HG03060 (cell line): ENCODE measurements around the gene SLC27A1.
"Not testable (repeated sequence)": the region's sequence is repeated elsewhere in the genome, so short reads cannot be mapped to it uniquely, and the experiment has no call there.

Experiments
- ATAC-seq: cut with Tn5 transposase; IDR thresholded peaks from one replicate; pipeline ENCODE4 v1.9.1; 2021; ENCODE audit warnings: low read depth, moderate number of reproducible peaks; ENCODE audit not compliant: unreplicated experiment

The SLC27A1 gene

DNA sequence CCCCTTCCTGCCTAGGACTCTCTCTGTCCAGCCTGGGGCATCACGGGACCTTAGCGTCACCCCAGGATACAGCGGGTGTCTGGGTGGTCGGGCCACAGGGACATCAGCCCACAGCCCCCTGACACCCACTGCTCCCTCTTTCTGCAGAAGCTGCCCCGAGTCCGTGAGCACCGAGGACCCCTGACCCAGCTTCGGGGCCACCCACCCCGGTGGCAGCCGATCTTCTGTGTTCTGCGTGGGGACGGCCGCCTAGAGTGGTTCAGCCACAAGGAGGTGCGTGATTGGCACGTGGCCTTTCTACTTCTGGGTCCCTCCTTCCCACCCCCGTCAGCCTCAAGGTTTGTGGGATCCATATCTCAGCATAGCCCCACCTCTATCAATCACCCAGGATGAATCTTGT lies 61.8 kb downstream of the SLC27A1 start:
- ATAC-seq = no peak

DNA sequence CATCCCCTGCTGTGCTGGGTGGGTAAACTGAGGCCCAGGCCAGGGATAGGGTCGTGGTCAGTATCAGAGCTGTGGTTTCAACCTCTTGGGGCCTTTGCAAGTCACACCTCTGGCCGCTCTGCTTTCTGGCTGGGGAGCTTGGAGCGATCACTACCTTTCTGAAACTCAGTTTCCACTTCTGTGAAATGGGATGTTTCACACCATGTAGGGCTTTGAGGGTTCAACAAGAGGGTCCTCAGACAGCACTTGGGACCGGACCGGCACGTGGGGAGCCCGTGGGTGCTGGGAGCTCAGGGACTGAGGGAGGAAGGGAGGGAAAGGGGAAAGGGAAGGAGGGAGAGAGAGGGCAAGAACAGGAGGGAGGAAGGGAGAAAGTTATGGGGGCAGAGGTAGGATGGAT lies 62.2 kb downstream of the SLC27A1 start:
- no peak for ATAC-seq

GRCh38 chr19:17534767-17535166 lies 64.4 kb downstream of the SLC27A1 start:
- ATAC-seq = no peak

GRCh38 chr19:17536955-17537354 lies 66.6 kb downstream of the SLC27A1 start:
- ATAC-seq = no peak

GRCh38 chr19:17538684-17539237 lies 68.4 kb downstream of the SLC27A1 start:
- ATAC-seq = no peak

DNA sequence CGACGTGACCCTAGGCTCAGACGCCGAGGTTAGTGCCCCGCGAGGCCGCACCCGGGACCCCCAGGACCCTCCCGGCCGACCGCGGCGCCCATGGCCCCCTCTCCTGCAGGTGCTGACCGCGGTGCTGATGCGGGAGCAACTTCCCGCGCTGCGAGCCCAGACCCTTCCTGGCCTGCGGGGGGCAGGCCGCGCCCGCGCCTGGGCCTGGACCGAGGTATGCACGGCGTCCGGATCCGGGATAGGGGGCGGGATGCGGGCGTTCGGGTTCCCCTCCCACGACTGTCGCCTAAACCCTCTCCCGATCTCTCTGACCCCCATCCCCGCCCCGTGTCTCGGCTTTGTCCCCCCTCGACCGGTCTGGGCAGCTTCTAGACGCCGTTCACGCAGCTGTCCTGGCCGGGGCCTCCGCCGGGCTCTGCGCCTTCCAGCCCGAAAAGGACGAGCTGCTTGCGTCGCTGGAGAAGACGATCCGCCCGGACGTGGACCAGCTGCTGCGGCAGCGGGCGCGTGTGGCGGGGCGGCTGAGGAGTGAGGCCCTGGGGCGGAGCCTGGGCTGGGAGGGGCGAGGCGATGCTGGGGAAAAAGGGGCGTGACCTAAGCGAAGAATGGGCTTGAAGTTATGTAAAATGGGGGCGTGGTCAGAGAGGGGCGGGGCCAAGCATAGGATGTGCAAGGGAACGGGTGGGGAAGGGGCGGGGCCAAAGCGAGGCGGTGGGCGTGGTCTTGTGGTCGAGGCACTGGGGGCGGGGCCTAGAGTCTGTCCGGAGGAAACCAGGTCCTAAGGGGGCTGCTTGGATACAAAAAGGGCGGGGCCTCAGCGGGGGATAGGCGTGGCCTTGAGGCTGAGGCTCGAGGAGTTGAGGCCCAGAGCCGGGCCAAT lies 69.2 kb downstream of the SLC27A1 start:
- ATAC-seq = no peak

- no peak for ATAC-seq
Observed at GRCh38 chr19:17540174-17540573, 69.8 kb downstream of the SLC27A1 start.

GRCh38 chr19:17541184-17541759 lies 70.9 kb downstream of the SLC27A1 start:
- no peak for ATAC-seq

- ATAC-seq = no peak
Observed at GRCh38 chr19:17542042-17542441, 71.7 kb downstream of the SLC27A1 start.

GRCh38 chr19:17542793-17543582 lies 72.7 kb downstream of the SLC27A1 start:
- no peak for ATAC-seq

DNA sequence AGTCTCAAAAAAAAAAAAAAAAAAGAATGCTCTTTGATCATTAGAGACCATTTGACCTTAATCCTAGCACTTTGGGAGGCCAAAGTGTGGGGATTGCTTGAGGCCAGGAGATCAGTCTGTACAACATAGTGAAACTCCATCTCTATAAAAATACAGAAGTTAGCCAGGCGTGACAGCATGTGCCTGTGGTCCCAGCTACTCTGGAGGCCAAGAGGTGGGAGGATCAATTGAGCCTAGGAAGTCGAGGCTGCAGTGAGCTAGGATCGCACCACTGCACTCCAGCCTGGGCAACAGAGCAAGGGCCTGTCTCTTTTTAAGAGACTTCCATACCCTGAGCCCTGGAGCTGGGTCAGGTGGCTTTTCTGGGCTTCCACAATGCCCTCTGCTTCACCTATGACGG lies 73.7 kb downstream of the SLC27A1 start:
- ATAC-seq = no peak

DNA sequence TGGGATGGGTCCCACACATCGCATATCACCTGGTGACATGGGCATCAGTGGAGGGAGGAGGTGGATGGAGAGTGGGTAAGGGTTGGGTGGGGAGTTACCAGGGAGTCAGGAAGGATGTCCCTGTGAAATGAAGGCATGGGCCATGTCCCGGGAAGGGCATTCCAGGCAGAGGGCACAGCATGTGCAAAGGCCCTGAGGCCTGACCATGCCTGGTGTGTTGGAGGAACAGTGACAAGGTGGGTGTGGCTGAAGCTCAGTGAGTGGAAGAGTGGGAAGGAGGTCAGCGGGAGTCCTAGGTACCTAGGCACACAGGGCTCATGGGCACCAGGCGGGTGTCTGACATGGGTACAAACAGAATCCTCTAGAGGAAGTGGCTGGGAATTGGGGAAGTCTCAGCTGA lies 74.1 kb downstream of the SLC27A1 start:
- no peak for ATAC-seq

GRCh38 chr19:17548145-17548544 lies 77.8 kb downstream of the SLC27A1 start:
- ATAC-seq = no peak

DNA sequence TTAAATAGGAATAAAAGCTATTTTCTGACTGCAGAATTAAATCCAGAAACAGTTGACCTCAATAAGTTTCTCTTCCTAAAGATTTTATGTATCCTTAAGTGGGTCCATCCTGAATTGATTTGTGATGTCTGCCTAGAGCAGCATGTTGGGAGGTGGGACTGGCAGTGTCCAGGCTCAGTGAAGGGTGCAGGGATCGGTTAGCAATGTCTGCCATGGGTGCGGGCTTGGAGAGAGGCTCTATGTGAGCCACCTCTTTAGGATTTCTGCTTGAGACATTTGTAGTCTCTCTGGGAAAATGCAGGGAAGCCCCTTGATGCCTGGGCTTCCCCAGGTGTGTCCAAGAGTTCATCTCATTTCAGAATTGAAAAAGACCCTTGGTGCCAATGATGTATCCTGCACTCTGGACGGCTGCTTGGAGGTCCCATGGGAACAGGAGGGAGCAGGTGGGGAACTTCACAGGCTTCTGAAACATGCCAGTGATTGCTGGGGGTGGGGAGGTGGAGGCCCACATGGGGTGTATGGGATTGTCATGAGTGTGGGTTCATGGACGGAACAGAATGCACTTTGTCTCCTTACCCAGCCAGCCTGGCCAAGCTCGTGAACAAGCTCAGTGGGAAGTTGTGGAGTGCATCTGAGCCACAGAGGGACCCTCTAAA lies 78.9 kb downstream of the SLC27A1 start:
- no peak for ATAC-seq

- no peak for ATAC-seq
Observed at GRCh38 chr19:17550076-17550667, 79.8 kb downstream of the SLC27A1 start.

GRCh38 chr19:17552735-17553134 lies 82.4 kb downstream of the SLC27A1 start:
- ATAC-seq = not testable (repeated sequence)

GRCh38 chr19:17553256-17553655 lies 82.9 kb downstream of the SLC27A1 start:
- ATAC-seq = no peak

- no peak for ATAC-seq
Observed at GRCh38 chr19:17554968-17555479, 84.7 kb downstream of the SLC27A1 start.

DNA sequence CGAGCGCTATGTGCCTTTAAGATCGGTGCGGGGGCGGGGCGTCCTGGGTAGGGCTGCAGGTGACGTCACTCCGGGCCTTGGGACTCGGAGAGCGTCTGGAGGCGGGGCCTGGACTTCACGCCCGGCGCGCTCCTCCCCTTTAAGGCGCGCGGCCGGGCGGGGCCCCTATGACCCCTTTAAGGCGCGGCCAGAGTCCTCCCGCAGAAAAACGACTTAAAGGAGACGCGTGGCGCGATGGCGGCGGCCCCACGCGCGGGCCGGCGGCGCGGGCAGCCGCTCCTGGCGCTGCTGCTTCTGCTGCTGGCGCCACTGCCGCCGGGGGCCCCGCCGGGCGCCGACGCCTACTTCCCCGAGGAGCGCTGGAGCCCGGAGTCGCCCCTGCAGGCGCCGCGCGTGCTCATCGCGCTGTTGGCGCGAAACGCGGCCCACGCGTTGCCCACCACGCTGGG lies 85.2 kb downstream of the SLC27A1 start, which contains the start of gene COLGALT1:
COLGALT1 (plus strand) TSS at position 170 of the 449 bp plus-strand sequence; CDS start at position 235, 65 bp downstream.
- no peak for ATAC-seq
